T-helper 2 cell treated with Interferon-gamma antibody and Interleukin-4, amounts not matched to agents 100 ng/mL and 5 ng/mL, for 36 hours (primary cell): ENCODE data around the gene KLF15. TPM values are rescaled to one million over a fixed set of nuclear protein-coding genes. Genes with fewer than 3 reads are reported as not detected.

Source experiments
- intact Hi-C: fragments of 100-400 bp; cut with micrococcal nuclease; formaldehyde crosslinking; loops from one replicate; pipeline ENCODE4 v1.15.1; 2023
- total RNA-seq: library from RNA; stranded (reverse); gene quantifications from 2 replicates; pipeline ENCODE4 v1.2.3, GENCODE V29; 2022

Gene KLF15
- total RNA-seq = not detected in 2 replicates

GRCh38 chr3:126357295-126358037, at the start of gene KLF15:
Gene KLF15, minus strand, starts transcription at chr3:126357408. Its CDS starts 4,486 bp downstream, at chr3:126352922.
- intact Hi-C loops = loop anchor here (2.0 to 10.0 kb wide), 4 partner anchors 117 to 627 kb away; partner anchors contain the start of genes PLXNA1 and ZXDC

GRCh38 chr3:126406389-126407296, 49.4 kb upstream of the KLF15 start:
- intact Hi-C loops = no loop called here

- intact Hi-C loops = no loop called here
These were observed 45.6 kb upstream of the KLF15 start for GRCh38 chr3:126402666-126403302.

- intact Hi-C loops = no loop called here
These were observed 45.0 kb upstream of the KLF15 start for GRCh38 chr3:126402178-126402577.

- intact Hi-C loops = no loop called here
These were observed 44.5 kb upstream of the KLF15 start for GRCh38 chr3:126401611-126402160.

GRCh38 chr3:126399756-126400155, 42.5 kb upstream of the KLF15 start:
- intact Hi-C loops = no loop called here

GRCh38 chr3:126399351-126399735, 42.1 kb upstream of the KLF15 start:
- intact Hi-C loops = no loop called here

GRCh38 chr3:126398423-126399350, 41.5 kb upstream of the KLF15 start:
- intact Hi-C loops = no loop called here

GRCh38 chr3:126397610-126398422, 40.6 kb upstream of the KLF15 start:
- intact Hi-C loops = no loop called here

GRCh38 chr3:126396536-126396935, 39.3 kb upstream of the KLF15 start:
- intact Hi-C loops = no loop called here

- intact Hi-C loops = no loop called here
These were observed 38.8 kb upstream of the KLF15 start for GRCh38 chr3:126395846-126396513.

- intact Hi-C loops = no loop called here
These were observed 37.7 kb upstream of the KLF15 start for GRCh38 chr3:126394977-126395321.

- intact Hi-C loops = no loop called here
These were observed 37.2 kb upstream of the KLF15 start, which contains the start of gene CFAP100 for GRCh38 chr3:126394179-126394976. Gene CFAP100, plus strand, starts transcription at chr3:126394909. Its CDS starts 1,092 bp downstream, at chr3:126396001.

GRCh38 chr3:126393563-126393962, 36.4 kb upstream of the KLF15 start:
- intact Hi-C loops = no loop called here

GRCh38 chr3:126392246-126392645, 35.0 kb upstream of the KLF15 start:
- intact Hi-C loops = no loop called here

GRCh38 chr3:126391631-126392030, 34.4 kb upstream of the KLF15 start:
- intact Hi-C loops = no loop called here

- intact Hi-C loops = no loop called here
These were observed 33.5 kb upstream of the KLF15 start for GRCh38 chr3:126390751-126391150.

GRCh38 chr3:126390201-126390600, 33.0 kb upstream of the KLF15 start:
- intact Hi-C loops = no loop called here
